Stimulated activated CD8-positive, alpha-beta memory T cell treated with anti-CD3 and anti-CD28 coated beads, Interleukin-7, amount 100 ng/mL, for 4 hours (primary cell): ENCODE data around the gene AUNIP.

Experiments
- DNase-seq, 2 donors: peaks; one replicate each; pipeline ENCODE4 v3.0.0-alpha.2; 2020; ENCODE audit warnings: low read depth in 2 of 2

Gene AUNIP

DNA sequence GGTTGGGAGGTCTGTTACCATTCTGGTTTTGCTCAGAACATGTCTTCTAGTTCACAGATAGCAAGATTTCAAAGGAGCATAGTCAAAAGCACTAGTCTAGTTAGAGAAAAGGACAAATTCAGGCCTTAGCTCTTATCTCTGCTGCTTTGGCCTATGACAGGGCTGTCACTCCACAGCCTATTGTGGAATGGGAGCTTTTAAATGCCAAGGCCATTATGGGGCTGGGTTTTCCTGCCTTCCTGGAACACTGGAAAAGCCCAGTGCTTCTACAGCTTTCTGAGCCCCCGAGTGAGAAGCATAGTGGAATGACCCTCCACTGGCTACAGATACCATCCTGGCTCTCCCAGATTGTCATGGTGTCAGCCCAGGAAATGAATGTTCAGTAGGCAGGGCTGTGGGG is 30.2 kb downstream of the AUNIP start:
- DNase-seq, result no peak

DNA sequence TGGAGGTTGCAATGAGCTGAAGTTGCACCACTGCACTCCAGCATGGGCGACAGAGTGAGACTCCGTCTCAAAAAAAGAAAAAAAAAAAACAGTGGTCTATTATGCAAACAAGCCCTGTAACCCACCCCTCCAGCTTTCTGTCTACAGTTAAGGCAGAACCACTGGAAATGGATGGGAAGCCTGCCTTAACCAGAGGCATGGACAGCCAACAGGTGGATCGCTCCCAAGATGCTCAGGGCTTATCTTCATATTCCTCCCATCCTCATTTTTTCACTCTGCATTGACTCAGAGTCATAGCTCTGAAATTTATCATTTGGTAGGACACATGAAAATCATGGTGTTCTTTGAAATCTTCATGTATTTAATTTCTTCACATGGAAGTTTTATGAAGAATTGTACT is 30.8 kb downstream of the AUNIP start:
- DNase-seq, result no peak

DNA sequence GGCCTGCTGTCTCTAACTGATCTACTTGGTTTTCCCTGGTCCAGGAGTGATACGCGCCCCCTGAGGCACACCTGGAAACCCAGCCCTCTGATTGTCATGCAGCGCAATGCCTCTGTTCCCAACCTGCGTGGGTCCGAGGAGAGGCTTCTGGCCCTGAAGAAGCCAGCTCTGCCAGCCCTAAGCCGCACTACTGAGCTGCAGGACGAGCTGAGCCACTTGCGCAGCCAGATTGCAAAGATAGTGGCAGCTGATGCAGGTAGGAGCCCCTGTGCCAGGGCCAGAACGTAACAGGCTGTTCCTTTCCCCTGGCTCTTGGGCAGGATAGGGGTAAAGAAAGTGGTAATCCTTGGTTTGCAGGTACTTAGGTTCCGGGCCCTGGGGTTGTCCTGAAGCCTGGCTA is 32.7 kb downstream of the AUNIP start:
- no peak for DNase-seq

DNA sequence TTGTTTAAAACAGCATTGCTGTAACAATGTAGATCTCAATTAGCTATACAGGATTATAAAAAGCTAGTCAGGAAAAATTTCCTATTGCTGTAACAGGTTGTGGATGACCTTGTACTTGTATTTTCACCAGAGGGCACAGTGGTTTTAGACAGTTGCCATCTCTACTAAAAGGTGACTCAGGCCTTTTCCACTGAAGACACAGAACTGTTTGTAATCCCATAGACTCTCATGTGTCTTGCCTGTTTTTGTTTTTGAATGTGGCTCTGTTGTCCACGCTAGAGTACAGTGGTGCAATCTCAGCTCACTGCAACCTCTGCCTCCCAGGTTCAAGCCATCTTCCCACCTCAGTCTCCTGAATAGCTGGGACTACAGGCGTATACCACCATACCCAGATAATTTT is 33.7 kb downstream of the AUNIP start:
- no peak for DNase-seq

DNA sequence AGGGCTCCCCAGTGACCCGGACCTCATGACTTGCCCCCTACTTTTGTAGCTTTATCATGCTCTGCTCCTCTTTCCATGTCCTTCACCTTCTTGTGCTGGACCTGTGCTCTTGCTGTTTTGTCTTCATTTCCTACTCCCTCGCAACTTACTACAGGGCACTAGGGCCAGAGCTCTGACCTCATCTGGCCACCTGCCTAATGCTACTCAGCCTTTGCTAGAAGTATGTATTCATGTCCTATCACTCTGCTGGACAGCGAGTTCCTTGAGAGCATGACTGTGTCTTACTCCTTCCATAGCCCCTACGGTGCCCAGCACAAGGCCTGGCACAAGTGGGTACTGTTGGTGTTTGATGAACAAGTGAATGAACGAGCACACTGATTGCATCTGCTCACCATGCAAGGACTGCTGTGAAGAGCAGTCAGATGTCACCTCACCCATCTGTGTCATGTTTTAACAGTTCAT is 37.6 kb downstream of the AUNIP start:
- no peak for DNase-seq

DNA sequence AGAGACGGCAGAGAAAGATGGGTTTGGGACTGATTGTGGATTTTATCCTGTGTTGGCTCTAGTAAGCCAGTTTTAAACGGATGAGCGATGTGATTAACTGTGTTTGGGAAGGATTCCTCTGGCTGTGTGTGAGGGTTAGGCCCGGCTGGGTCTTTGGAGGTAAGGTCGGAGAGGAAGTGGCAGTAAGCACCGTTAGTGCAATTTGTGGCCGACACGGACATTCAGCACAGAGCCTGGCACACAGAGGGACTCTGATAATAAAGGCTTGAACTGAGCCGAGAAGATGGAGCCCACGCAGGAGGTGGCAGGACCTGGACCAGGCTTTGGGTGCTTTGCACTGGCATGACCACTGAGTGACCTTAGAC is 38.2 kb downstream of the AUNIP start:
- DNase-seq, result no peak

DNA sequence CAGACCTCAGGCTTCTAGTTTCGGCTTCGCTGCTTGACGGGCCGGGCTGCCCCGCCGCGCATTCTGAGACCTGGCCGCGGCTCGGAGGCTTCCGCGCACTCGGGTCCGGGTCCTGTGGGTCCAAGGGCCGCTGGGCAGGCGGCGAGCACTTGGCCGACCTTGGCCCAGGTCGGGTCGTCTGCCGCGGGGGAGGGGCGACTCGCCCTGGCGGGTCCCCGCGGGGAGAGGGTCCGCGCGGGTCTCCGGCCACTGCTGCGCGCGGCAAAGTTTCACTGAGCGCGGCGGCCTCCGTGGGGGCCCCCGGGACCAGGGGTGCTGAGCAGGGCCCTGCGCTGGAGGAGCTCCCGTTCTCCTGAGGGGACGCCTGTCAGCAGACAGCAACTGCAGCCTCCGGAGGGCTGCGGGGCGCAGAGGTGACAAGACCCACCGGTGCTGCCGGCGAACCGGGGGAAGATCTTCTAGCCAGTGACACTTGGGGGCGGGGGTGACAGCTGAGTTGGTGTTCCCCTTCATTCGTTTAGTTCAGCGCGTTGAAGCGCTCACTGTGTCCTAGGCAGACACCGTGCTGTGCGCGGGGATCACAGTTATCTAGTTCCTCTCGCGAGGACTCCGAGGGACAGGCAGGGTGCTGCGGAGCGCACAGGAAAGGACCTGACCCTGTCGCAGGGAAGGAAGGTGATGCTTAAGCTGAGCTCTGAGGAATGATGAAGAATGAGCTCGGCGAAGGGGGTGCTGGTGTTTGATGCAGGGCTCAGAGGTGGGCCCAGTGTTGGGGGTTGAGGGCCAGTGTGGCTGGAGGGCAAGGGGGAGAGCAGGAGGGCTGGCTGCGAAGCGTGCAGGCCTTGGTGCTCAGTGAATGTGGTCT is 38.8 kb downstream of the AUNIP start:
- peak; percentile 50 to 58 for DNase-seq

DNA sequence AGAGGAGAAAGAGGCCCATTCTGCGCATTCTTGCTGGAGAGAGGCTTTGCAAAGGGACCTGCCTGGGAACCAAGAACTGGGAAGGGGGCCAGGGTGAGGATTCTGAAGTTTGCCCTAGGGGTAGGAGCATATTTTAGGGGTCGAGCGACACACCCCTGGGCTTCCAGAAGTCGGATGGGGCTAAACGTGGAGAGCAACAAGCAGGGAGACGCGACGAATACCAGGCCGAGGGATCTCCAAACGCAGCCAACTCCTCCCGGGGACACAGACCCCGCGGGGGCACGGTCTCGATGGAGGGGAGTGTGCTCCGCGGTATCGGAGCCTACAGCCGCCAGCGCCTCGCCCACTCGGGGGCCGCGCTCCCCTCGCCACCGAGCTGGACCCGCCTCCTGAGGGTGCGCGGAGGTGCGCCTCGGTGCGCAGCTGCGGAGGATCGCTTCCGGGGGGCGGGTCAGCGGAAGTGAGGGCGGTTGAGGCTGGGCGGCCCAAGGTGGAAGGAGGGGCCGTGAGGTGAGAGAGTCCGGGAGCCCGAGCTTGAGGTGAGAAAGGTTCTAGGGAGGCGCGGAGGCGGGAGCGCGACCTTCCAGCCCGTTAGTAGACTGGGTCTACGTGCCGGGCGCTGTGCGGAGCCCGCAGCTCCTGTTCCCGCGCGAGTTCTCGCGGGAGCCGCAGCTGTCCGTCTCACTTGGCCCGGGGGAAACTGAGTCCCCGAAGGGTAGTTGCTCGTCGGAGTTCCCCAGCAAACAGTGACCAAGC is 39.6 kb downstream of the AUNIP start, which contains the start of gene MTFR1L:
TSS of gene MTFR1L (plus strand) at position 464 of the 756 bp plus-strand sequence. CDS start 3,151 bp downstream, outside the sequence.
- DNase-seq, result peak; percentile 87 to 93

DNA sequence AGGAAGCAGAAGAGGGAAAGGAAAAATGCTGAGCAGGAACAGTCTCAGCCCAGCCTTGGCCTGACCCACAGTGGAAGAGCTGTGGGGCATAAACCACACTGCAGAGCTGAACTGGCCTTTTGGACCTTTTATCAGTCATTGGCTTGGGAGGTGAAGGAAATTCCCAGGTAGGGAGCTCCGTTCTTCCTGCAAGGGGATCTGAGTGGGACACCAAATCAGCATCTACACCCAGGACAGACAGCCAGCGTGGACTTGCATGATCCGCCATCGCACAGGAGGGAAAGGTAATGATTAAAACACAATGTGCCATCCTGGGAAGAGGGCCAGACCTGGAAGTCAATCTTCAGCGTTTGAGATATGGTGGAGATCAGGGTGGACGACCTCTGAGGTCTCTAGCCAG is 40.7 kb downstream of the AUNIP start:
- DNase-seq, result no peak

DNA sequence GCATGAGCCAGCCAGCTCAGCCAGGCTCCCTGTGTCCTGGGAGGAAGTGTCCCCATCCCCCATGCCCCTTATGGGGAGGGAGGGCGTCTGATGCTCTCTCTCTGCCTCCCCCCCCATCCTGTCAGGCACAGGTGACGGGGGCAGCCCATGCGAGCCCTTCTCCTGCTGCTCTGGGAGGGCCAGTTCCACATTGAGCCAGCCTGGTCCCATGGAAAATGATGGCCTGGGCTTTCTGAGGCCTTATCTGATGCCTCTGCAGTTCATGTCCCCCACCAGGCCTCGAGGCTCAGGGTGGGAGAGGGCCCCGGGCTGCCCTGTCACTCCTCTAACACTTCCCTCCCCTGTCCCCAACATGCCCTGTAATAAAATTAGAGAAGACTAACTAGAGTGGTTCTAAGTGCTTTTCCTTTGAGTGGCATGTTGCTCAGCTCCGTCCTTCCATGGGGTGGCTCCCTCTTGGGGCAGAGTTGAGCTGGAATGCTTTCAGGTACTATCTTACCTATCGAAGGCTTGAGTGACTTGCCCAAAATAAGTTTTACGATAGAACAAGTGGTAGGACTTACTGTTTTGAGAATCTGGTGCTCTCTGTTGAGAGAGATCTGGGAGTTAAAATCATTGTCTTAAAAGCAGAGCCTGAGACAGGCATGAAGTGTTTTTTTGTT is 41.3 kb downstream of the AUNIP start:
- no peak for DNase-seq

DNA sequence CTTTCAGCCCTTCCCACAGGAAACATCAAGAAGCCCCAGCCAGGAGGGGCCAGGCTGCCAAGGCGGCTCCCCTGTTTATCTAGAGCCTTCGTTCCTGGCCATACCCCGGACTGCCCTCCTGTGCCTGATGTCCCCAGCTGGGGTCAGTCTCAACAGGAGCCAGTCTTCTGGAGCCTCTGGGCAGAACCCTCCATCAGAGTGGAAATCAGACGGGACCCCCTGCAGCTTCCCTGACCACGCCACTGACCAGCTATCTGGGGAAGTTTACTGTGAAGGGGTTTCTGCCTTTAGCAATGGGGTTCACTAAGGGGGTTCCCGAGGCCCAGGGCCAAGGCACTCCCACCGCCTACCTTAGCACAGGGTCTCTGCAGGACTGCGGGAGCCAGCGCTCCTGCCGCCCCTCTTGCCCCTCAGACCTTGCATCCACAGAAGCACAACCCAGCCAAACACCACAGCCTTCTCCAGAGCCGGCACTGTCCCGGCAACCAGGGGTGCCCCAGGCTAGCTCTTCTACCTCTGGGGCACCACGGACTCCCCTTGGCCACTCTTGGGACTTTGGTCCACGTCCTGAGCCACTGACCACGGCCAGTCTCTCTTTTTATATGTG is 43.0 kb downstream of the AUNIP start:
- no peak for DNase-seq

DNA sequence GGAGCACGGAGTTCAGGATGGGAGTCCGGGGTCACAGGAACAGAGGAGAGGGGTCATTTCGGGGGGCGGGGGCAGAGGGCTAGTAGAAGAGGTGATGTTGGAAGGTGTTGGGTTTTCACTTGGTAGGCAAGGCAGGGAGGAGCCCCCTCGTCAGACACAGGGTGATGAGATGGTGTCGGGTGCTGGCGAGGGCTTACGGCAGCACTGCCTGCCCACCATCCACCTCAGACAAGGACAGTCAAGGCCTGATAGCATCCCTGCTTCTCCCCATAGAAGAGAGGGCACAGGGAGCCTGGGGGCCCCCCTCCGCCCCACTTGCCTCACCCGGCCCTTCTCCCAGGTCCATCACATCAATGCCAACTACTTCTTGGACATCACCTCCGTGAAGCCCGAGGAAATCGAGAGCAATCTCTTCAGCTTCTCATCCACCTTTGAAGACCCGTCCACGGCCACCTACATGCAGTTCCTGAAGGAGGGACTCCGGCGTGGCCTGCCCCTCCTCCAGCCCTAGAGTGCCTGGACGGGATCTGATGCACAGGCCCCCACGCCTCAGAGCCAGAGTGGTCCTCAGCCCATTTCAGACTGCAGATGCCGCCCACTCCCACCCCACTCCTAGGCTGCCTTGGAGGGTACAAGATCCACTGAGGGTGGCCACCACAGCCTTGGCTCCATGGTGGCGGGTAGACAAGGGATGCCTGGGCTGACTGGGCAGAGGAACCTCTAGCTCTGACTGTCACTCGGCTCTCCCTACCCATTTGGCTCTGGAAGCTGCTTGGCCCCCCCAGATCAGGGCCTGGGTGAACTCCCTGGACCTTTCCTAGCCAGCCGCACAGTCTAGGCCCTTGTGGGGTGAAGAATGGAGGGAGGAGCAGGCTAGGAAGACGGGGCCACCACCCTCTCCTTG is 43.8 kb downstream of the AUNIP start:
- no peak for DNase-seq

DNA sequence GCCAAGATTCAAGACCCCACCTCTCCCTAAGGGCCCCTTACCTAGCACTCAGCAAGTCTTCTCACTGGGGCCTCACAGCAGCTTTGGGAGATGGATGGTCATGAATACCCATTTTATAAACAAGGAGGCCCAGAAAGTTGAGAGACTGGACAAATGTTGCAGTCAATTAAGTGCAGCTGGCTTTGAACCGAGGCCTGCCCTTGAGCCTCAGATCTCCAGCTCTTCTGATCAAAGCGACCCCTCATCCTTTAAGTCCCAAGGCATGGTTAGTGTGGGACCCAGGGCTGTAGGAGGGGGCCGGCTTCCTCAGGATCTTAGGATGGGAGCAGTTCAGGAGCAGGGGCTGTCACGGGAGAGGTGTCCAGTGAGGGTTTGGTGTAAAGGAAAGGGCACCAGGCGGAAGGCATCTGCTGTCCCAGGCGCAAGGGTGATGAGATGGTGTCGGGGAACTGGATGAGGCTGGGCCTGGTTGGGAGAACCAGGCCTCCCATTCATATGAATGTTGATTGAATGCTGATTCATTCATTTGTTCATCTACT is 44.6 kb downstream of the AUNIP start:
- no peak for DNase-seq

DNA sequence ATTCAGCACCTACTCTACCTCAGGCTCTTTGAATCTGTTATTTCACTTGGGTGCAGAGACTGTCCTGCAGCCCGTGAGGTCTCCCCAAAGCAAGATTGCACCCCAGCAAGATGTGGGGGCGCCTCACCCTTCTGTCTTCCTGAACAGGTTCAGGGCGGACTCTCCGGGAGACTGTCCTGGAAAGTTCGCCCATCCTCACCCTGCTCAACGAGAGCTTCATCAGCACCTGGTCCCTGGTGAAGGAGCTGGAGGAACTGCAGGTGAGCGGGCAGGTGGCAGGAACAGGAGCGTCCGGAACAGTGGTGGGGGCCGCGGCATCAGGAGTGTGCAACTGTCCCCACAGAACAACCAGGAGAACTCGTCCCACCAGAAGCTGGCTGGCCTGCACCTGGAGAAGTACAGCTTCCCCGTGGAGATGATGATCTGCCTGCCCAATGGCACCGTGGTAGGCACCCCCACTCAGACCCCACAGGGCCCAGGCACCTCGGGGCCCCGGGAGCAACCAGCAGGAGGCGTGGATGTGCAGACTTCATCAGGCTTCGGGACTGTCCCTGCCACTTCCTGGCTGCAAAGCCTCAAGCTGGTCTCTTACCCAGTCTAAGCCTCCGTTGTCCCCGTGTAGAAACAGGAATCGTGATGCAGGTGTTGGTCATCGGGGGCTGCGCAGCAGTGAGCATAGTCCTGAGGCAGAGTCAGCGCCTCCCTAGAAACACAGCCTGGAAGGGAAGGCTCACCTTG is 45.4 kb downstream of the AUNIP start:
- DNase-seq, result no peak

DNA sequence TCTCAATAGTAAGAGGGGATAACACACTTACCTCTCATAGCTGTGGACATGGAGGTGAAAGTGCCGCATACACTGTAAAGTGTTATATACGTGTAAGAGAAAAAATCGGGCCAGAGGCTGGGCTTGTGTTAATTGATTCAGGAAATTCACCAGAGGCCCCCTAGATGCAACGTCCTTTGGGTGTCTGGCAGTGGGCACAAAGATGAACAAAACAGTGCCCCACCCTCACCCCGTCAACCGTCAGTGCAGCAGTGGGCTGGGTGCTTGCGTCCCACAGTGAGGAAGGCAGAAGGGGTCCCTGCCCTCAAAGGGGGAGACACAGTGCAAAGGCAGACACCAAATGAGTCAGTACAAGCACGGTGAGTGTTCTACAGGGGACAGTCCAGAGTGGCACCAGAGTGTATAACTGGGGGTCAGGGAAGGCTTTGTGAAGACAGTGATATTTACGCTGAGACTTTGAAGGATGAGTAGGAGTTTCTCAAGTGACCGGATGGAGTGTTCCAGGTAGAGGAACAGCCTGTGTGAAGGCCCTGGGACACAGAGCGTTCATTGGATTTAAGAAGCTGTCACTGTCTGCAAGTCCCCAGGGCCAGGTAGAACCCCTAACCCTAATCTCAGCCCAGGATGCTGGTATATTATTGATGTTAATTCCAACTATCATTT is 46.1 kb downstream of the AUNIP start:
- DNase-seq, result no peak

DNA sequence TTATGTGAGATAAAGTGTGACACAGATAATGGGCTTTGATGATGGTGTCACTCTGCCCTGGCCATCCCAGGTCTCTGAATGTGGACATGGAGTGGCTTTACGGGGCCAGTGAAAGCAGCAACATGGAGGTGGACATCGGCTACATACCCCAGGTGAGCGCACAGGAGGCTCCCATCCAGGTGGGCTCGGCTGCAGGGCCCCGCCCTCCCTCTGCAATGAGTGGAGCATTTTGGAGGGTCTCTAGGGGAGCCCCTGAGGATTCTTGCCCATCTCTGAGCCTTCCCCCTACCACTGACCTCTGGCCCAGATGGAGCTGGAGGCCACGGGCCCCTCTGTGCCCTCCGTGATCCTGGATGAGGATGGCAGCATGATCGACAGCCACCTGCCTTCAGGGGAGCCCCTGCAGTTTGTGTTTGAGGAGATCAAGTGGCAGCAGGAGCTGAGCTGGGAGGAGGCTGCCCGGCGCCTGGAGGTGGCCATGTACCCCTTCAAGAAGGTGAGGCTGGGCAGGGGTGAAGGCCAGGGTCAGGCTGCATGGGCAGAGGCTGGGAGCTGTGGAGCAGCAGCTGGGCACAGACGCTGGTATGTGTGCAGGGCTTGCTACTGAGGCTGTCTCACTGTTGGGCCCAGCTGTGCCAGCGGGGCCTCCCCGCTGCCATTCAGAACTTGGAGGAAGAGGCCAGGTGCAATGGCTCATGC is 47.7 kb downstream of the AUNIP start:
- no peak for DNase-seq

DNA sequence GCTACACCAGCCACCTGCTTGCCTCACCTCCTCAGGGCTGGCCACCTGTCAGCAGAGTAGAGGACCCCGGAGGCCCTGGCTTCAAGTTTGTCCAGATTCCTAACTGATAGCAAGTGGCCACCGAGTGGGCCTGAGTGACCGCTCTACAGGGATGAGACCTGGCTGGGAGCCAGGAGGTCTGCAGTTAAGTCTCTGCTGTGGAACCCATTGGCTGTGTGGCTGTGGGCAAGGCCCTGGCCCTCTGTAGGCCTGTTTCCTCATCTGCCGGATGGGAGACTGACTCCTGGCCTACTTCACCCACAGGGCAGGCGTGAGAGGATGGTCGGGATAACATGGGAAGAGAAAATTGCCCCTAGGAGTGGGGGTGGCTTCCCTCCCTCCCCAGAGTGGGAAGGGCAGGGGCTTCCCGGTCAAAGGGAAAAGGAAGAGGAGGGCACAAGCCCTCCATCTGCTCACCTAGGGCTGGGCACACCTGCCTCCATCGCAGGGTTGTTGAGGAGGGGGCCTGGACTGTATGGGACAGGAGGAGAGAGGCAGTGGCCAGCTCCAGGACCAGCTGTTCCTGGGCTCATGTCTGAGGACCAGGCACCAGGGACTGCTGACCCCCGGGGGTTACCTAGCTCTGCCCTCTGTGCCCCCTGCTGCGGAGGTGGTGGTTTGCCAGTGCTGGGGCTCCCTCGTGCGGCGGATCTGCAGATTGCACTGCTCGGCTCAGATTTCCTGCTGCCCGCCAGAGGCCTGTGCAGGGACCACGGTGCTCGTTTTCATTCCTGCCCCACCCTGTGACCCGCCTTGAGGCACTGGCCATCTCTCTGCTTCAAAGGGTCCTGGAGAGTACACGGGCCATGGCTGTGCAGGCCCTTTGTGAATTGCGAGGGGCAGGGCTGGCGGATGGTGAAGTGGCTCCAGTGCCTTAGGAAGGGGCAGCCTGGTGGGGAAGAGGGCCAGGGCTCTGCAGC is 48.6 kb downstream of the AUNIP start:
- DNase-seq, result peak; percentile 61 to 62

DNA sequence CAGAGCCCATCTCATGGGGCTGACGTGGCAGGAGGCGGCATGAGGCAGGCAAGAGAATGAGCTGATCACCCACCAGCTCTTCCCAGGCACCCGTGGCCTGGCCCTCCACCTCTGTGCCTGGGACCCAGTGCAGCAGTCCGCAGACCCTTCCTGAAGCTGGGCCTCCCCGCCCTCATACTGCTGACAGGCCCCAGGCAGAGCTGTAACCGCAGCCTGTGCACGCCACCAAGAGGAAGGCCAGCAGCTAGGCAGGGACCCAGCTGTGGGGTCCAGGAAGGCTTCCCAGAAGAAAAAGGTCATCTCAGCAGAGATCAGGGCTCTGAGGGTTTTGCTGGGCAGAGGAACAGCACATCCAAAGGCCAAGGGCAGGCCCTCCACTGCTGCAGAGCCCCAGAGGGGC is 49.3 kb downstream of the AUNIP start:
- DNase-seq, result no peak
